GM12891 (cell line): ENCODE measurements around the gene CRISPLD2.

Experiments
- POLR2A ChIP-seq: IDR thresholded peaks from 2 replicates; pipeline ENCODE4 v1.6.1; 2011; ENCODE audit warnings: low read depth, low read length, control low read depth
- TAF1 ChIP-seq: IDR thresholded peaks from 2 replicates; pipeline ENCODE4 v1.6.1; 2011; ENCODE audit warnings: low read depth, low read length, control low read depth

DNA sequence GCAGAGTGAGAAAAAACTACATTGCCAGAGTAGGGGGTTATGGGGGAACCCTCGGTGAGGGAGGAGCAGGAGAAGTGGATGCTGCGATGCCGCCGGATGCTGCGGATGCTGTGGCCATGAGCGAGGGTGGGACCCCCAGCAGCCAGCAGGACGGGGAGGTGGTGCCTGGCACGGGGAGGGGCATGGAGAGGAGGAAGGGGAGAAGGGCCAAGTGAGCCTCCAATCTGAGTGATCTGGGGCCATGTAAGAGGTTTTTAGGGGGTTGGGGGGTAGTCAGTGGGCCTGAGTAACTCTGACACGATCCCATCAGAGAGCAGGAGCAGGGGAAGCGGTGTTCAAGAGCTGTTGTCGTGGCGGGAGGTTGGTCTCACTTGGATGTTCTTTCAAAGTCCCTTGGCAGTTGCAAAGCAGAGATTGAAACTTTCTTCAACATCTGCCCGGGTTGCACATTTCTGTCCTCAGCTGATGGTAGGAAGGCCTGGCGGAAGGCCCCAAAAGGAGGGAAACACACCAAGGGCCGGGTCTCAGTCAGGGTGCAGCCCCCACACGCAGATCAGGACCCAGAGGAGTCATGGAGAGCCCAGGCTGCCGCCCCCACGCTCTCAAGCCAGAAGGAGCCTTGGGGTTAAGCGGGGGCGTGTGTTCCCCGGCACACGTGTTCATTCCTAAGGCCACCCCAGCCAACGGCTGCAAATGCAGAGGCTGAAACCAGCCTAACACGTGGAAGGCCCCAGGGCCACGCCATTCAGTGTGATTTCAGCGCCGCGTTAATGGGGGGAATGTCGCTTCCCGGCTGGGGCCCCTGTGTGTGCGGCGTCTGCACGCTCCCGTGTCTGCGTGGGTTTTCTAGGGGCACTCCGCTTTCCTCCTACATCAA, 109.9 kb downstream of the CRISPLD2 start:
- no peak for TF ChIP-seq POLR2A
- TF ChIP-seq TAF1: no peak
